Neuronal stem cell (in vitro differentiated cells): ENCODE results near the gene COL9A2.

Source experiments
- DNase-seq: peaks from one replicate; pipeline ENCODE4 v3.0.0-alpha.2; 2013; ENCODE audit warnings: low spot score
- H2AFZ ChIP-seq: one replicate; pipeline ENCODE4 v1.6.1; 2013; ENCODE audit warnings: mild to moderate bottlenecking, low read length, inconsistent platforms
- H2AK5ac ChIP-seq: 2 replicates; pipeline ENCODE4 v1.6.1; 2013; ENCODE audit warnings: low read depth, mild to moderate bottlenecking, inconsistent platforms, low read length, moderate library complexity, mixed read lengths
- H2BK120ac ChIP-seq: 2 replicates; pipeline ENCODE4 v1.6.1; 2013; ENCODE audit warnings: low read depth, mild to moderate bottlenecking, inconsistent platforms, low read length, moderate library complexity, mixed read lengths
- H2BK12ac ChIP-seq: one replicate; pipeline ENCODE4 v1.6.1; 2013; ENCODE audit warnings: low read length, inconsistent platforms
- H2BK15ac ChIP-seq: 2 replicates; pipeline ENCODE4 v1.6.1; 2013; ENCODE audit warnings: mild to moderate bottlenecking, low read length, inconsistent platforms, mixed read lengths
- H2BK5ac ChIP-seq: one replicate; pipeline ENCODE4 v1.6.1; 2013; ENCODE audit warnings: inconsistent platforms, mild to moderate bottlenecking, low read length, moderate library complexity
- H3K14ac ChIP-seq: one replicate; pipeline ENCODE4 v1.6.1; 2013; ENCODE audit warnings: low read length, inconsistent platforms
- H3K18ac ChIP-seq: 2 replicates; pipeline ENCODE4 v1.6.1; 2013; ENCODE audit warnings: low read length, inconsistent platforms
- H3K23ac ChIP-seq: 2 replicates; pipeline ENCODE4 v1.6.1; 2013; ENCODE audit warnings: low read depth, mild to moderate bottlenecking, mixed read lengths, low read length, inconsistent platforms; ENCODE audit not compliant: poor library complexity
- H3K27ac ChIP-seq: replicated peaks from 3 replicates; pipeline ENCODE4 v1.5.1; 2013; ENCODE audit warnings: low read length, inconsistent platforms
- H3K27me3 ChIP-seq, 3 experiments: 2 replicates each; pipeline ENCODE4 v1.6.1; 2013; ENCODE audit warnings: low read length in 3 of 3, mild to moderate bottlenecking in 2 of 3, inconsistent platforms in 1 of 3, low read depth in 1 of 3, mixed read lengths in 1 of 3, moderate library complexity in 1 of 3; ENCODE audit not compliant: control insufficient read depth in 3 of 3, insufficient read depth in 3 of 3
- H3K36me3 ChIP-seq, 2 donors: replicated peaks in 1 of 2; 2 replicates each; pipeline ENCODE4 v1.6.1; 2013; ENCODE audit warnings: low read length in 2 of 2; ENCODE audit not compliant: control insufficient read depth in 2 of 2, insufficient read depth in 2 of 2
- H3K4ac ChIP-seq: 2 replicates; pipeline ENCODE4 v1.6.1; 2013; ENCODE audit warnings: inconsistent platforms, mild to moderate bottlenecking, low read length, moderate library complexity
- H3K4me1 ChIP-seq, 2 donors: 1 replicate in 1 of 2; 2 replicates in 1 of 2; pipeline ENCODE4 v1.6.1; 2013; ENCODE audit warnings: low read length in 2 of 2, low read depth in 1 of 2; ENCODE audit not compliant: control insufficient read depth in 2 of 2, insufficient read depth in 1 of 2
- H3K4me2 ChIP-seq: one replicate; pipeline ENCODE4 v1.6.1; 2013; ENCODE audit warnings: mild to moderate bottlenecking, low read length, inconsistent platforms; ENCODE audit not compliant: insufficient read depth, poor library complexity, severe bottlenecking
- H3K4me3 ChIP-seq, 2 donors: 2 replicates each; pipeline ENCODE4 v1.5.1; 2013; ENCODE audit warnings: low read length in 2 of 2, mild to moderate bottlenecking in 2 of 2, inconsistent platforms in 1 of 2, moderate library complexity in 1 of 2
- H3K79me1 ChIP-seq: one replicate; pipeline ENCODE4 v1.6.1; 2013; ENCODE audit warnings: low read depth, mild to moderate bottlenecking, inconsistent platforms, low read length, moderate library complexity
- H3K9ac ChIP-seq: one replicate; pipeline ENCODE4 v1.6.1; 2013; ENCODE audit warnings: mild to moderate bottlenecking, low read depth, low read length, inconsistent platforms; ENCODE audit not compliant: poor library complexity
- H3K9me3 ChIP-seq, 2 donors: replicated peaks in 1 of 2; 2 replicates each; pipeline versions ENCODE3 to v1.6.1; 2013; ENCODE audit warnings: low read length in 2 of 2, mild to moderate bottlenecking in 2 of 2, inconsistent platforms in 1 of 2, low read depth in 1 of 2, mixed read lengths in 1 of 2, moderate library complexity in 1 of 2; ENCODE audit not compliant: control insufficient read depth in 2 of 2, insufficient read depth in 1 of 2
- H4K8ac ChIP-seq: one replicate; pipeline ENCODE4 v1.6.1; 2013; ENCODE audit warnings: low read depth, mild to moderate bottlenecking, inconsistent platforms, low read length, moderate library complexity
- H4K91ac ChIP-seq: one replicate; pipeline ENCODE4 v1.6.1; 2013; ENCODE audit warnings: low read length, low read depth, mild to moderate bottlenecking, inconsistent platforms; ENCODE audit not compliant: poor library complexity
- WGBS, 2 donors: extraction: QIAGEN DNeasy Blood & Tissue Kit; methylation state at CpG; one replicate each; pipeline ENCODE4 v1.1.7; 2013; ENCODE audit warnings: missing lambda C conversion rate in 2 of 2, mixed read lengths in 1 of 2; ENCODE audit not compliant: insufficient read length in 2 of 2, insufficient replicate concordance in 1 of 2; ENCODE audit errors: extremely low coverage in 2 of 2; 5-methylcytosine and 5-hydroxymethylcytosine counted together

COL9A2 gene

DNA sequence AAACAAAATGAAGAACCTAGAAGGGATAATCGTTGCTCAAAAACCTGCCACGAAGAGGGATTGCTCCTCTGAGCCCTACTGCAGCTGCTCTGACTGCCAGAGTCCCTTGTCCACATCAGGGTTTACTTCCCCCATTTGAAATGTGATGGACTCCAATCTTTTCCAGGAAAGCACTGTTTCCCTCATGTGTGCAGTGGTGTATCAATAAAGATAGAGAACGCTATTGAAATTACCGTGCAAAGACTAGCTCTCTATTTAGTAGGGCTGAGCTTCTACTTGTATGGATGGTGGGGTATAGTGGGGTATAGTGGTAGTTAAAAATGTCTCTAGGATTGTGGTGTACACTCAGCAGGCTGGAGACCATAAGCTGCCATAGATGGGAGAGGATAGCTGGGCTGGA, 65.6 kb downstream of the COL9A2 start:
- no peak overlapping the region for H2BK5ac ChIP-seq

More for the DNA sequence above, 65.6 kb downstream of the COL9A2 start:
- Histone ChIP-seq H3K9ac (no peak overlapping the region), H2BK15ac (no peak overlapping the region), H3K27ac (no peak overlapping the region), H3K18ac (no peak overlapping the region), H3K9me3 (no peaks in the 10 kb centered on the region), H3K4me2 (no peak overlapping the region), H3K4me1 (no peaks in the 10 kb centered on the region), H2BK120ac (no peak overlapping the region), H3K4me3 (no peak overlapping the region), H3K14ac (no peak overlapping the region), H3K27me3 (no peaks in the 10 kb centered on the region), H4K8ac (no peak overlapping the region), H2AFZ (no peak overlapping the region), H2BK12ac (no peak overlapping the region), H3K23ac (no peak overlapping the region), H3K36me3 (peaks cover 0 to 6% of the 10 kb centered on the region in 2 donors), H3K4ac (no peak overlapping the region), H4K91ac (no peak overlapping the region), H3K79me1 (no peaks in the 10 kb centered on the region), H2AK5ac (no peak overlapping the region)
- no CpG with 5 or more reads among the region's 4 CpGs for WGBS, 2 donors
- DNase-seq, result no peak
